Right lobe of liver (tissue), 6 donors: ENCODE data around the gene CIDEC. TPM values are rescaled to one million over a fixed set of nuclear protein-coding genes. Genes with fewer than 3 reads are reported as not detected.
A peak's percentile ranks its signal among the peaks of the same experiment; 100 is the strongest.

Experiments
- ATAC-seq, 4 donors: fragments of 200-7000 bp; cut with Tn5 transposase; one replicate each; pipeline ENCODE4 v1.9.1; 2020; ENCODE audit warnings: mild to moderate bottlenecking in 4 of 4, moderate library complexity in 4 of 4
- DNase-seq, 3 donors: peaks; one replicate each; pipeline ENCODE4 v3.0.0-alpha.2; 2020
- H3K27ac ChIP-seq, 3 donors: fragments of 200-600 bp; one replicate each; pipeline ENCODE4 v1.8.0; 2022
- H3K27me3 ChIP-seq, 2 donors: fragments of 200-600 bp; one replicate each; pipeline ENCODE4 v1.8.0; 2022
- H3K36me3 ChIP-seq, 4 donors: fragments of 200-600 bp; sonication (generic) in 1 of 4; one replicate each; pipeline versions ENCODE4 v1.5.1 to v1.8.0; 2017 to 2022; ENCODE audit warnings: control low read depth in 1 of 4
- H3K4me1 ChIP-seq, 4 donors: fragments of 200-600 bp; sonication (generic) in 1 of 4; one replicate each; pipeline versions ENCODE4 v1.5.1 to v1.8.0; 2017 to 2022; ENCODE audit warnings: control low read depth in 1 of 4
- H3K4me3 ChIP-seq, 3 donors: fragments of 200-600 bp; one replicate each; pipeline ENCODE4 v1.8.0; 2022
- H3K9me3 ChIP-seq, 4 donors: fragments of 200-600 bp; sonication (generic) in 1 of 4; one replicate each; pipeline versions ENCODE4 v1.5.1 to v1.8.0; 2017 to 2022; ENCODE audit warnings: control low read depth in 1 of 4
- POLR2A ChIP-seq: fragments of 450-650 bp; IDR thresholded peaks from one replicate; pipeline ENCODE4 v1.6.1; 2017; ENCODE audit warnings: antibody characterized with exemption, mild to moderate bottlenecking
- WGBS: methylation state at CpG from one replicate; pipeline ENCODE4 v1.1.6; 2018; ENCODE audit warnings: low coverage, low lambda C conversion rate; ENCODE audit not compliant: insufficient coverage; ENCODE audit errors: missing lambda C conversion rate; 5-methylcytosine and 5-hydroxymethylcytosine counted together
- intact Hi-C, 2 donors: fragments of 100-400 bp; cut with DNase I; formaldehyde crosslinking; loops; one replicate each; pipeline versions ENCODE4 v1.11.2 to v1.14.1; 2022
- total RNA-seq, 6 experiments: library from RNA; depleted of rRNA in 2 of 6; stranded (reverse); fragments of >200 nt in 2 of 6; fragmentation: NEBNext Ultra II Directional in 3 of 6; extraction: Animal tissue kit (Norgen Biotek cat#: 25700) in 3 of 6; gene quantifications; one replicate each; pipeline versions ENCODE4 v1.1.0 to v1.2.4, GENCODE V29; 2016 to 2023
- TF ChIP-seq, protein P1 (sequence below), 4 donors: fragments of 200-600 bp in 3 of 4; fragments of 450-650 bp in 1 of 4; IDR thresholded peaks; one replicate each; pipeline versions ENCODE4 v1.5.1 to v1.8.0; 2016 to 2022; ENCODE audit warnings: antibody characterized with exemption in 4 of 4, mild to moderate bottlenecking in 2 of 4
- donor health status: DM: no; HTN: yes; CAD: no.
- donor health status: DM: no; HTN: no; CAD: no.
- donor health status: DM: no; HTN: no; CAD: no.
- donor health status: DM: no; HTN: yes; CAD: no.
- donor health status: DM: no; HTN: yes; CAD: no.

CIDEC gene
- total RNA-seq, 6 experiments from 2014 or later, result 1.0 to 101 (median 2.7) TPM

DNA sequence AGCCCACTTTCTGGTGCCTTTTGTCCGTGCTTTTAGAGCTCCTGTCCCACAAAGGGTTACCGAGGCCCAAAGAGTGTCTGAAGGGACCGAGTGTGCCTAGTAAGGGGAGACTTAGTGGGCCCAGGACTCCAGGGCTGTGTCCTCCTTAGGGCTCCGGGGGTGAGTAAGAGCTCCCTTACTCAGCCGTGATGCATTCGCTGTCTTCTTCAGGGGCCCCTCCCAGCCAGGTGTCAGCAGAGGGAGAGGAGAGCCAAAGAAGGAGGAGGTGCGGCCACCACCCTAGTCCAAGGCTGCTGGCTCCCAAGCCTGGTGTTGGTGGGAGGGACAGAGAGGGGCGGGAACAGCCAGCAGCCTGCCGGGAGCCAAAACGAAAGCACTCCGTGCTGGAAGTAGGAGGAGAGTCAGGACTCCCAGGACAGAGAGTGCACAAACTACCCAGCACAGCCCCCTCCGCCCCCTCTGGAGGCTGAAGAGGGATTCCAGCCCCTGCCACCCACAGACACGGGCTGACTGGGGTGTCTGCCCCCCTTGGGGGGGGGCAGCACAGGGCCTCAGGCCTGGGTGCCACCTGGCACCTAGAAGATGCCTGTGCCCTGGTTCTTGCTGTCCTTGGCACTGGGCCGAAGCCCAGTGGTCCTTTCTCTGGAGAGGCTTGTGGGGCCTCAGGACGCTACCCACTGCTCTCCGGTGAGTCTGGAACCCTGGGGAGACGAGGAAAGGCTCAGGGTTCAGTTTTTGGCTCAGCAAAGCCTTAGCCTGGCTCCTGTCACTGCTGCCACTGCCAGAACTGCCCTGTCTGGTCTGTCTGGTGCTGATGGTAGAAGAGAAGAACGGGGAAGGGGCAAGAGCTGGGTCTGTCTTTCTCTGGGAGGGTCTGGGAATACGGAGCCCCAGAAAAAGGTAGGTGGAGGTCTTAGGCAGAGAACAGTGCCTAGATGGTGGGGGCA, 37.0 kb upstream of the CIDEC start, which contains the start of gene IL17RC:
Gene IL17RC (plus strand): TSS at position 365 of the 947 bp plus-strand sequence. CDS start 218 bp downstream, at position 583.
- WGBS, result 25% methylated on average over 8 of the region's 19 CpGs
- H3K4me1 ChIP-seq, result peaks cover 0 to 52% (median 23%) of the 10 kb centered on the region in 4 donors
- H3K4me3 ChIP-seq, result peak within 1 kb of the TSS; percentile 68 to 73 (median 72)
- DNase-seq, result peak; percentile 90 to 94 (median 94)
- H3K27me3 ChIP-seq, result no peaks in the 10 kb centered on the region
- H3K9me3 ChIP-seq, result no peaks in the 10 kb centered on the region
- intact Hi-C loops, result no loop called here
- peak within 1 kb of the TSS; percentile 75 to 87 (median 82) for H3K27ac ChIP-seq
- H3K36me3 ChIP-seq, result no peaks in the 10 kb centered on the region
- peak; percentile 70 to 87 (median 80) for ATAC-seq
- peak; percentile 71 for TF ChIP-seq POLR2A
- TF ChIP-seq, protein P1, sequence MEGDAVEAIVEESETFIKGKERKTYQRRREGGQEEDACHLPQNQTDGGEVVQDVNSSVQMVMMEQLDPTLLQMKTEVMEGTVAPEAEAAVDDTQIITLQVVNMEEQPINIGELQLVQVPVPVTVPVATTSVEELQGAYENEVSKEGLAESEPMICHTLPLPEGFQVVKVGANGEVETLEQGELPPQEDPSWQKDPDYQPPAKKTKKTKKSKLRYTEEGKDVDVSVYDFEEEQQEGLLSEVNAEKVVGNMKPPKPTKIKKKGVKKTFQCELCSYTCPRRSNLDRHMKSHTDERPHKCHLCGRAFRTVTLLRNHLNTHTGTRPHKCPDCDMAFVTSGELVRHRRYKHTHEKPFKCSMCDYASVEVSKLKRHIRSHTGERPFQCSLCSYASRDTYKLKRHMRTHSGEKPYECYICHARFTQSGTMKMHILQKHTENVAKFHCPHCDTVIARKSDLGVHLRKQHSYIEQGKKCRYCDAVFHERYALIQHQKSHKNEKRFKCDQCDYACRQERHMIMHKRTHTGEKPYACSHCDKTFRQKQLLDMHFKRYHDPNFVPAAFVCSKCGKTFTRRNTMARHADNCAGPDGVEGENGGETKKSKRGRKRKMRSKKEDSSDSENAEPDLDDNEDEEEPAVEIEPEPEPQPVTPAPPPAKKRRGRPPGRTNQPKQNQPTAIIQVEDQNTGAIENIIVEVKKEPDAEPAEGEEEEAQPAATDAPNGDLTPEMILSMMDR (IDR thresholded peaks at IDR 0.05), result no peak

- WGBS, result 14% methylated on average over 5 of the region's 7 CpGs
- no peaks in the 10 kb centered on the region for H3K9me3 ChIP-seq
- H3K4me3 ChIP-seq, result peak overlapping the region; percentile 68 to 73 (median 72)
- TF ChIP-seq, protein P1 (IDR thresholded peaks at IDR 0.05), result no peak
- TF ChIP-seq POLR2A, result no peak
- DNase-seq, result no peak
- H3K27ac ChIP-seq, result peak overlapping the region; percentile 75 to 87 (median 82)
- H3K4me1 ChIP-seq, result peaks cover 0 to 59% (median 26%) of the 10 kb centered on the region in 4 donors
- no peaks in the 10 kb centered on the region for H3K27me3 ChIP-seq
- H3K36me3 ChIP-seq, result no peaks in the 10 kb centered on the region
- intact Hi-C loops, result no loop called here
- no peak for ATAC-seq
These were observed 36.3 kb upstream of the CIDEC start for GRCh38 chr3:9916346-9916733.

DNA sequence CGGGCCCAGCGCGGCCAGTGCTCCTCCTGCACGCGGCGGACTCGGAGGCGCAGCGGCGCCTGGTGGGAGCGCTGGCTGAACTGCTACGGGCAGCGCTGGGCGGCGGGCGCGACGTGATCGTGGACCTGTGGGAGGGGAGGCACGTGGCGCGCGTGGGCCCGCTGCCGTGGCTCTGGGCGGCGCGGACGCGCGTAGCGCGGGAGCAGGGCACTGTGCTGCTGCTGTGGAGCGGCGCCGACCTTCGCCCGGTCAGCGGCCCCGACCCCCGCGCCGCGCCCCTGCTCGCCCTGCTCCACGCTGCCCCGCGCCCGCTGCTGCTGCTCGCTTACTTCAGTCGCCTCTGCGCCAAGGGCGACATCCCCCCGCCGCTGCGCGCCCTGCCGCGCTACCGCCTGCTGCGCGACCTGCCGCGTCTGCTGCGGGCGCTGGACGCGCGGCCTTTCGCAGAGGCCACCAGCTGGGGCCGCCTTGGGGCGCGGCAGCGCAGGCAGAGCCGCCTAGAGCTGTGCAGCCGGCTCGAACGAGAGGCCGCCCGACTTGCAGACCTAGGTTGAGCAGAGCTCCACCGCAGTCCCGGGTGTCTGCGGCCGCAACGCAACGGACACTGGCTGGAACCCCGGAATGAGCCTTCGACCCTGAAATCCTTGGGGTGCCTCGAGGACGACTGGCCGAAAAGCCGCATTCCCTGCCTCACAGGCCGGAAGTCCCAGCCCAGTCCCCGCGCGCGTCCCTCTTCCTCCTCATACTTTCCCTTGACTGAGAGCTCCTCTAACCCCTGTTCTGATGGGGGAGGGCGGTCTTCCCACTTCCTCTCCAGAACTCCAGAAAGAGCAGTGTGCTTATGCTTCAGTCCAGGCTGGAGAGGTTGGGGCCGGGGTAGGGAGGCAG, 35.4 kb upstream of the CIDEC start:
- intact Hi-C loops, result no loop called here
- TF ChIP-seq, protein P1 (IDR thresholded peaks at IDR 0.05), result peak in 3 of 4 donors; percentile 22 to 38 (median 27)
- TF ChIP-seq POLR2A, result peak; percentile 22
- peak; percentile 74 to 82 (median 76) for DNase-seq
- Histone ChIP-seq H3K4me3 (peak overlapping the region; percentile 51 to 73 (median 72)), H3K9me3 (no peaks in the 10 kb centered on the region), H3K27me3 (no peaks in the 10 kb centered on the region), H3K36me3 (no peaks in the 10 kb centered on the region), H3K4me1 (peaks cover 0 to 63% (median 27%) of the 10 kb centered on the region in 4 donors), H3K27ac (peak overlapping the region; percentile 70 to 87 (median 75))
- peak; percentile 36 to 48 (median 40) for ATAC-seq
- whole genome bisulfite sequencing, result 0% methylated on average over 2 of the region's 99 CpGs

DNA sequence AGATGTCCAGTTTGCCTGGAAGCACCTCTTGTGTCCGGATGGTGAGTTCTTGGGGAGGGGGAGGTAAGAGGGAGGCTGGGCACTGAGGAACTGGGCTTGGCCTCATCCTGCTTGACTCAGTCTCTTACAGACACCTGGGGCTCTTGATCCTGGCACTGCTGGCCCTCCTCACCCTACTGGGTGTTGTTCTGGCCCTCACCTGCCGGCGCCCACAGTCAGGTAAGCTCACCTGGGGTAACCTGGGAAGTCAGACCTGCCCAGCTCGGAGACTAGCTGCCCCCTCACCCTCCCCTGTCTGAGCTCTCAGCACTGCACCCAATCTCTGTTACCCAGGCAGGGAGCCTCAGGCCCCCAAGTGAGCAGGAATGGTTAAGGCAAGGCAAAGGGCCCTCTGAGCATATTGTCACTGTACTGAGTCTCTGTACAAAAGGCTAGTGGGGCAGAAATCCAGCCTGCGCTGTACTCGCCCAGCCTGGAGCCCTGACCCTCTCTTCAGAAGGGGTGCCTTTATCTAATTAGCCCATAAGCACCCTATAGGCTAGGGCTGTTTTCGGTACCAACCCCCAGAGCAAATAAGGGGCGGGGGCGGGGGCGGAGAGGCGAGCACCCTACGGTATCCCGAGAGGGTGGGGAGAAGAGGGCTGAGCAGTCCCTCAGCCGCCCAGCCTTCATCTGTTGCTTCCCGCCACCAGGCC, 34.7 kb upstream of the CIDEC start:
- H3K36me3 ChIP-seq, result no peaks in the 10 kb centered on the region
- peak overlapping the region; percentile 70 to 87 (median 75) for H3K27ac ChIP-seq
- no peaks in the 10 kb centered on the region for H3K27me3 ChIP-seq
- peak in 1 of 4 donors; percentile 1 for ATAC-seq
- WGBS, result 10% methylated on average over 2 of the region's 15 CpGs
- DNase-seq, result no peak
- no peaks in the 10 kb centered on the region for H3K9me3 ChIP-seq
- peak overlapping the region; percentile 51 to 73 (median 72) for H3K4me3 ChIP-seq
- H3K4me1 ChIP-seq, result peaks cover 0 to 71% (median 31%) of the 10 kb centered on the region in 4 donors
- TF ChIP-seq POLR2A, result no peak
- TF ChIP-seq, protein P1 (IDR thresholded peaks at IDR 0.05), result no peak
- intact Hi-C loops, result no loop called here
